HK-2 (cell line): ENCODE results near the gene NOXO1.
"Not testable (repeated sequence)": the region's sequence is repeated elsewhere in the genome, so short reads cannot be mapped to it uniquely, and the experiment has no call there.

Experiments
- DNase-seq: peaks from one replicate; pipeline ENCODE4 v3.0.0-alpha.2; 2018; ENCODE audit not compliant: unreplicated experiment

Gene NOXO1

DNA sequence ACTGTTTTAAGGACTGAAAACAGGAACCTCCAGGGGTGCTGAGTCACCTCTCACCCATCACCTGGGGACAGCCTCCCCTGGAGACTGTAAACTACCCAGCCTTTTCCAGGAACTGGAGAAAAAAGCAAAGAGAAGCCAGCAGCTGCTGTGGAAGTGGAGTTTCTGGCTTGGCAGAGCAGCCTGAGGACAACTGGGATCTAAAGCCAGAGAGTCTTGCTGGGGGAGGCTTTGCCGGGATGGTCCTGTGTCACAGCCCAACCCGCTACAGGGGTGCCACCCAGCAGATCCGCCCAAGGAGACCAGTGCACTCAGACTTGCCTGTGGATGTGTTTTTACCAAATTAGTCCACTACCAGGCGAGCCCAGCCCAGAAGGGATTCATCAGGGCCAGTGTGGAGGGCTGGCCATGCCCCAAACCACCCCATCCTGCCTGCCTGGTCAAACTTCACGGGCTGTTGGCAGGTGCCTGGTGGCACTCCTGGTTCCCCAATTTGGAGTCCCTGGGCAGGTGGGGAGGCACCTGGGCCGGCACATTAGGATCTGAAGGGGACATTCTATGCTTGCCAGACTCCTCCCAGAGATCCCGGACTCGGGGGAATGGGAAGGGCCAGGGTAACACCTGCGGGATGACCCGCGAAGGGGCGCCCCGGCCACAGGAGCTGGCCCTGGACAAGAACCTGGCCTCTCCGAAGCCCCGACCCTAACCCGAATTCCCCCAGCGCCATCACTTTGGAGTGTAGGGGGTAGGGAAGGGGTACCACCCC, 39.0 kb downstream of the NOXO1 start:
- peak; percentile 28 for DNase-seq

DNA sequence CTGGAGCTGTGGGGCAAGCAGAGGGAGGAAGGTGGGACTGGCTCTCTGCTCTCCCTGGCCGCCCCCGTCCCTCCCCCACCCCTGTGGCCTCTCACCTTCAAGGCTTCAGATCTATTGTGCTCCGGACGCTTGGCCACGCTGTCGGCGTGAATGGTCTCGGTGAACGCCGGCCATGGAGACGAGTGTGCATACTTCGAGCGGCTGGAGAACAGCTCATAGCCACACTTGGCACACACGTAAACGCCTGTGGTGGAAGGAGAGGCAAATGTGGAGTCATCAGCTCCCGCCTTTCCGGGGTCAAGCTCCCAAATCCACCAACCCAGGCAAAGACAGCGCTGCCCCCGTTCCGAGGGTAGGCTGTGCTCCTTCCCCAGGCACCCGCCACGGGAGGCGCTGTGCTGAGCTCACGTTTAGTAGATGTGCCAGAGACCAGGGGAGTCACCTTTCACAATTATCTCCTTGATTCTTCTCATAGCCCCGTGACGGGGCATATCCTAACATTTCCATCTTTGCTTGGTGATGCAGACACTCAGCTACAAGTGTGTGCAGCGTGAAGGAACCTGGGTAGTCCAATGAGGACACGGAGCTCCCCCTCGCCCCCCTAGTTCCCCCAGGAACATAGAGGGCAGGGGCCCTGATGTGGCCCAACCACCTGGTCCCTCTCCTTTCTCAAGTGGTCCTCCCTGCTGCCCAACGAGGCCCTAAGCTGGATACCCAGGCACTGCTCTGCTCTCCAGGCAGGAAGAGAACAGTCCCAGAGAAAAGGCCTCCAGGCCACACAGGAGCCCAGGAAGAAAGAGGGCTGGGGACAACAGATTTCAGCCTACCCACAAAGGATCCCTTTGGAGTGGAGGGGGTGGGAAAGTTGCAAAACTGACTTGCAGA, 39.9 kb downstream of the NOXO1 start:
- peak; percentile 76 for DNase-seq

DNA sequence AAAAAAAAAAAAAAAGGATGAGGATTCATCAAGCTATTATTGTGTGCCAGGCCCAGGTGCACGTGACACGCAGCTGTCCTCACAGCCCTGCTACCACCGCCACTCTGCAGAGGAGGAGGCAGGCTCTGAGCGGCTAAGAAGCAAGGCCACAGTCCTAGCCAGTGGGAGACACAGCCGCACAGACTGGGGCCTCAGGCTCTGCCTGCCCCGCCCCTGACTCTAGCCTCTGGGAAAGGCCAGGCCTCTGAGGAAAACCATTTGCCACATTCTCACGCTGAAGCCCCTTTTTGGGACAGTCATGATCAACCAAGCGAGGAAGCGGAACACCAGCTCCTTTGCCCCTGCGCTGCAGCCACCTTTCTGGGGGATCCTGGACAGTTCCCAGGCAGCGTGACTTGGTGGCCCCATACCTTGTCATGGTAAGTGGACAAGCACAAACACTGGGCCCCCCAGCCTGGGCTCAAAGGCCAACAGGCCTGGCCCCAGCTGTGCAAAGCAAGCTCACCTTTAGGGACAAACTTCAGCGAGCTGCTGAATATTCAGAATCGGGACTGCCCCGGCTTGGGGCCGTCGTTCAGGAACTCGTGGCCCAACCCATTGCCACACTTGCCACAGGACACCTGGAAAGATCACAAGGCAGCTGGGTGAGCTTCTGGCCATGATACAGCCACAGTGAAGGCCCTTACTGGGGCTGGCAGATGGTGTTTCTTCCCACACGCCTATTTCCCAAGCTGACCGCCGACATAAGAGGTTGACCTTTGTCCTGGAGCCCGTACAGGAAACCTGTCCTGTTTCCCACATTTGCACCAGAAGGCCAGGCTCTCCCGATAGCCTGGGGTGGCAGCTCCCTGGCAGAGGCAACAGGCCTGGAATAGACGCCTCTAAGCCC, 40.8 kb downstream of the NOXO1 start:
- peak; percentile 44 for DNase-seq

DNA sequence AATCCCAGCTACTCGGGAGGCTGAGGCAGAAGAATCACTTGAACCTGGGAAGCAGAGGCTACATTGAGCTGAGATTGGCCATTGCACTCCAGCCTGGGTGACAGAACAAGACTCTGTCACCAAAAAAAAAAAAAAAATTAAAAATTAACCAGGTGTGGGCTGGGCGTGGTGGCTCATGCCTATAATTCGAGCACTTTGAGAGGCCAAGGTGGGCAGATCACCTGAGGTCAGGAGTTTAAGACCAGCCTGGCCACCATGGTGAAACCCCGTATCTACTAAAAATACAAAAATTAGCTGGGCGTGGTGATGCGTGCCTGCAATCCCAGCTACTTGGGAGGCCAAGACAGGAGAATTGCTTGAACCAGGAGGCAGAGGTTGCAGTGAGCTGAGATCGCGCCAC, 41.4 kb downstream of the NOXO1 start:
- DNase-seq: not testable (repeated sequence)

DNA sequence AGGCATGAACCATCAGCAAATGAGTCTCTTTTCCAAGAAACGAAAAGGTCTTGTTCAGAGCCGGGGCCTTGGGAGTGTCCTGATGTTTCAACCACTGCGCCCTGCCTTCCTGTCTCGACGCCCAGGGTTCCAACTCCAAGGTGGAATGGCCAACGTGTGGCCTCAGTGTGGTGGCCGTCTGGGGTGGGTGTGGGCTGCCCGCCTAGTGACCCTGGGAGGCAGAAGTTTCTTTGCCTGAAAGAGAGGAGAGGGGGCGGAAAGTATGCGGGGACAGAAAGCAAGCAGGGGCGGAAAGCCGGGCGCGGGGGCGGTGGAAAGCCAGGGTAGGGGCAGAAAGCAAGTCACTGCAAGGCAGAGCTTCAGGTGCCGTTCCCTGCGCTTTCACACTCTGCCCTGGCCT, 42.4 kb downstream of the NOXO1 start:
- no peak for DNase-seq

DNA sequence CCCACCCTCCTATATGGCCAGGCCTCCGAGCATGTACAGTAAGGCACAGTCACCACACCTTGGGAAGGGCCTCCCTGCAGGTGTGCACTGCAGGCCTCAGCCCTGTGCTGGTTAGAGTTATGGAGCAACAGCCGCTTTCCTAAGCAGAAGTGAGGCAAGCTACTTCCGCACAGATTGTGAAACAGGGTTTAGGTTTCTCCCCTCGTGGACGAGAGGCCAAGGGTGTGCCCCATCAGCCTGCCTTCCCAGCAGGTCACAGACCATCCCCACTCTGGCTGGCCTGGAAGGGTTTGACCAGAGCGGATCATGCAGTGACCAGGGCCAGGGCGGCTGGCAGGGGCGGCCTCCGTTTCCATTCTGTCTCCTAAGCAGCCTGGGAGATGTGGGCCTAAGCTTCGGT, 43.0 kb downstream of the NOXO1 start:
- no peak for DNase-seq

DNA sequence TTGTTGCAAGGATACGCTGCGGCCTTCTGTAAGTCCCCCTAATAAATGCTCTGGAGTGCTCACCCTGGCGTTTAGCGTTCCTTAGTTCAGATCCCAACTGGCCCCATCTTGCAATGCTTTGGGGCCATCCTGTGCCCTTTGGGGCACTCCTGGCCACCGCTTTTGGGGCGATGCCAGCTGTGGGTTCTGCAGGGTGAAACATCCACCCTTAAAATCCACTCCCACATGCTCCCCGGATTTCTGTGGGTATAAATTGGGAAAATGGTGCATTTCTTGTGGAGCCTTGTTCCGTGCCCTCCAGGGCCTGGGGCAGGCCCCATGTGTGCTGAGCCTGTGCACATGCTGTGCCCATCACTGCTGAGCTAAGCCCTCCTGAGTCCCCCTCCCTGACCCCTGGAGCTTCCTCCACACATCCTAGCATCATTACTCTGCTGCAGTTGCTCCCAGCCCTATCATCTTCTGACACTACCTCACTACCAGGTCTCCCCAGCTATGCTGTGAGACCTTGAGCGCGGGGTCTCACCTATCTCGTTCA, 44.3 kb downstream of the NOXO1 start:
- no peak for DNase-seq

DNA sequence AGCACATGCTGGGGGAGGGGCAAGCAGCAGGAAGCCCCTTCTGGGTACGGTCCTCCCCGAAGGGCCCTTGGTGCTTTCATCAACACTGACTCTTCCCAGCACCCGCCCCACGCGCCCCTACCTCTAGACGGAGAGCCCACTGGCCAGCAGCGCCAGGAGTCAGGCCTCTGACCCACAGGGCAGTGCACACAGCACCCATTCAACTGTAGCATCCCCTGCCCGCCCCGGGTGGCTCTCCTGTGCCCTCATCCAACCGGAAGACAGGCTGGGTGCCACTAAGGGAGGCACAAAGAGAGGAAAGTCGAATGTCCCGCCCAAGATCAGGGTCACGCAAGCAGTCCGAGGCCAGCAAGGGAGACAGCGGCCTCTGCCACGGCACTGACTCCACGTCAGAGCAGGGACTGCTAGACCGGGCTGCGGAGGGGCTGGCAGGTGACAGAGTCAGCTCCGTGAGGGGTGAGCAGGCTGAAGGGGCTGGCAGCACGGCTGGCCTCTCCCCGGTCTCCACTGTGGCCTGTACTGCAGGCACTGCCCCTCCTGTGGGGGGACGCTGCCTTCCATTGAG, 48.1 kb downstream of the NOXO1 start:
- DNase-seq: no peak

DNA sequence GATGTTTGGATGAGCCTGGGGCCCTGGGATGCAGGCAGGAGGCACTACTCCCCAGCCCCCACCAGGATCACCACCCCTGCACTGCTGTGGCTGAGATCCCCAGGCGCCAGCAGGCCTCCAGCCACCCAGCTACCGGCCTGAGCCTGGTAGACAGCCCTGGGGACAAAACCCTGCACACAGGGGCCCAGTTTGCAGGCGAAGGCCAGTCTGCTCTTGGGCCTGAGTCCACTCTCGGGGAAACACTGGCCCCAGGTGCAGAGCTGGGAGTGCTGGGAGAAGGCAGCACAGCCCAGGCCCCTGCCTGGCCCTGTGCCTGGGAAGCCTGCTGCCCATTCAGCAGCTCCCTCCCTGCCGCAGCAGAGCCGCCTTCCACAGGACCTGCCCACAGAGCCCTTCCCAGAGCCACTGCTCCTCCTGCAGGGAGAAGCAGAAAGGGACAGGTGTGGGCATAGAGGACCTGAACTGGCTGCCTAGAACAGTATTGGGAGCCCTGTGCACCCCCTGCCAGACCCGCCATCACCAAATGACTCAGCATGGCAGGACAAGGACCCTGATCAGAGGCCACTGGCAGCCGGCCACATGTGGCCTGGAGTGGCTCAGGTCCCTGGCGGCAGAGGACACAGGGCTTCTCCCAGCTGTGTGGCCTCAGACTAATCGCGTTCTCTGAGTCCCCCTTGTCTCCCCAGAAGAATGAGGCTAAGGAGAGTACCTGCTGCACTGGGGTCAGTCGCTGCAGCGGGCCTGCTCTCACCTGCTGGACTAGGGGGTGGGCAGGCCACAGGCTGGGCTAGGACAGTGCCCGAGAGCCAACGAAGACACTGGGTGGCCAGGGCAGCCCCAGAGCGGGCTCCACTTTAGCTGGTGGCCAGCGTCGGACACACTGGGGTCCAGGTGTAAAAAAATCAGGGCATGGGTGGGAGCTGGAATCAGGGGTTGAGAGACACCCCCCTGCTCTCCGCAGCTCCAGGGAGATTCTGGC, 48.9 kb downstream of the NOXO1 start:
- peak; percentile 48 for DNase-seq

DNA sequence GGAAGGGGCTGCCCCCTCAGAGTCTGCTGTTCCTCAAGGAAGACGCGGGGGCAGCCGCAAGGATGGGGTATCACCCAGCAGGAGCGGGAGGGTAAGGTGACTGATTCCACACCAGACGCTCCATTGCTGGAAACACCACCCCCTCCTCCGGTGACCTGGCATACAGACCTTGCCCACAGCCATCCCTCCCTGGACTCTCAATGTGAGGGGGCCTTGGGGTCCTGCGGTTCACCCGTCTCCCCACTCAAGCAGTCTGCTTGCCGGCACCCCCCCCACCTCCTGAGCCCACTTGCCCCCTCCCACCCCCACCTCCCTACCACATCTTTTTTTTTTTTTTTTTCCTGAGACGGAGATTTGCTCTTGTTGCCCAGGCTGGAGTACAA, 50.9 kb downstream of the NOXO1 start:
- DNase-seq: no peak

DNA sequence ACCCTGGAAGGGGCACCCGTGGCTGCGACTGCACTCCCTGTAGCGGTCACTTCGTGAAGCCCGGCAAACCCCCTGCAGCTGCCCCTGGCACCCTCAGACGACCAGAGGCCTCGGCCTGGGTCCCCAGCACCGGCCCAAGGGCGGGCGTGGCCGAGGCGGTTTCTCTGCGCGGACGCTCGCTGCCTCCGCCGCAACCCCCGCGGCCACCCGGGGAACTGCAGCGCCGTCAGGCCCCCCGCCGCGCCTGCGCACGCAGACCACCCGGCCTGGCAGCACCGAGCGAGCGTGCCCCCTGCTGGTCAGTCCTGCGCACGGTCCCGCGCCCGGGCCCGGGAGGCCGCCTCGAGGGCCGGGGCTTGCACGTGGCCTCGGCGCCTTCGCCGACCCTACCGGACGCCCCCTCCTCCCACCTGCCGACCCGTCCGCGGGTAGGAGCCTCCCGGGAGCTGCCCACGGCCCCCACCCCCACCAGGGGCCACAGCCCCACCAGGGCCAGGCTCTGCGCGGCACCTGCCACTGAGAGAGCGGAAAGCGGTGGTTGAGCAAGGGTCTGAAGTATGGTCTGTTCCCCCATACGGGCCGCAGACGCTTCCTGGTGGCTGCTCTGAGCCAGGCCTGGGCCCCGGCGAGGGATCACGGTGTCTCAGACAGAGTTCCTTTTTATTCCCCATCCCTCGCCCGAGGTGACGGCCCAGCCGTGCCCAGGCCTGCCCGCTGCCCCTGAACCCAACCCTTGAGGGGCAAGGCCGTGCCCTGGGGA, 51.5 kb downstream of the NOXO1 start:
- peak; percentile 87 for DNase-seq

DNA sequence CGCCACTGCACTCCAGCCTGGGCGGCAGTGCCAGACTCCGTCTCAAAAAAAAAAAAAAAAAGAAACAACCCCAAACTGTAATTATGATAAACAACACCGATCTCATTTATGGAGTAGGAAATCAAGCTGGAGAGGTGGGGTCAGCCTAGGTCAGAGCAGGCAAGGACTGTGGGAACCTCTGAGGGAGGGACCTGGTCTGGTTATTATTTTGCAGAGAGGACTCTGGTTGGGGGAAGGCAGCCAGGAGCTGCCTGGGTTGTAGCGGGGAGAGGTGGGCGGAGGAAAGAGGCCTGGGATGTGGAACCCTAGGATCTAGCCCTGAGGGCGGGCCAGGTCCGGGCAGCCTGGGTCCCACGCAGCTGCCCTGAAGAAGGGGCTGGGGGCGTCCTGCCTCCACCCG, 52.2 kb downstream of the NOXO1 start:
- DNase-seq: peak; percentile 37
